Measurements from ENCODE around the gene FREM3. TPM values are rescaled to one million over a fixed set of nuclear protein-coding genes. Genes with fewer than 3 reads are reported as not detected.

FREM3 gene
- not detected for polyA plus RNA-seq (2013, experiment 1 of 2)
- polyA plus RNA-seq (2013, experiment 2 of 2), result not detected

- H4K91ac ChIP-seq (ENCODE audit: low read depth, low read length, poor library complexity), result no peak within 1 kb of the TSS
- peak; percentile 20 for DNase-seq (ENCODE audit: low spot score)
- no CpG with 5 or more reads among the region's 64 CpGs for WGBS, 2 donors (ENCODE audit: extremely low coverage in 2 of 2, insufficient read length in 2 of 2, insufficient replicate concordance in 1 of 2)
Measured at GRCh38 chr4:143700416-143701352, at the start of gene FREM3. FREM3 (minus strand) TSS chr4:143700675; CDS start chr4:143700675, 0 bp downstream.

GRCh38 chr4:143745874-143746273 lies 45.4 kb upstream of the FREM3 start:
- Histone ChIP-seq H3K23ac (ENCODE audit: low read depth, low read length, poor library complexity) (no peak overlapping the region), H3K27ac (replicated peaks; ENCODE audit: low read length) (no peak overlapping the region), H3K4me3 (ENCODE audit: low read length in 2 of 2) (no peak overlapping the region)

More at GRCh38 chr4:143700416-143701352, at the start of gene FREM3:
- no peaks in the 10 kb centered on the region for H3K36me3 ChIP-seq (replicated peaks in 1 of 2; ENCODE audit: control insufficient read depth in 2 of 2, insufficient read depth in 2 of 2, low read length in 2 of 2)
- H3K9ac ChIP-seq (ENCODE audit: low read depth, low read length, poor library complexity), result peak within 1 kb of the TSS; percentile 24
- H3K79me1 ChIP-seq (ENCODE audit: low read depth, low read length), result no peaks in the 10 kb centered on the region
- H3K27ac ChIP-seq (replicated peaks; ENCODE audit: low read length), result no peak within 1 kb of the TSS
- H3K4me2 ChIP-seq (ENCODE audit: insufficient read depth, low read length, poor library complexity, severe bottlenecking), result peak within 1 kb of the TSS; percentile 88
- no peak within 1 kb of the TSS for H2BK120ac ChIP-seq (ENCODE audit: low read depth, low read length)
- H3K23ac ChIP-seq (ENCODE audit: low read depth, low read length, poor library complexity), result peak within 1 kb of the TSS; percentile 70
- H2BK5ac ChIP-seq (ENCODE audit: low read length), result no peak within 1 kb of the TSS
- no peak within 1 kb of the TSS for H3K4ac ChIP-seq (ENCODE audit: low read length)
- H2BK15ac ChIP-seq (ENCODE audit: low read length), result no peak within 1 kb of the TSS
- peak within 1 kb of the TSS; percentile 97 for H3K14ac ChIP-seq (ENCODE audit: low read length)
- H4K8ac ChIP-seq (ENCODE audit: low read depth, low read length), result no peak within 1 kb of the TSS
- H3K27me3 ChIP-seq (ENCODE audit: control insufficient read depth in 3 of 3, insufficient read depth in 3 of 3, low read depth in 1 of 3, low read length in 3 of 3), result peaks cover 13 to 61% (median 36%) of the 10 kb centered on the region in 3 experiments
- peaks cover 0 to 10% of the 10 kb centered on the region in 2 donors for H3K9me3 ChIP-seq (replicated peaks in 1 of 2; ENCODE audit: control insufficient read depth in 2 of 2, insufficient read depth in 1 of 2, low read depth in 1 of 2, low read length in 2 of 2)
- H3K4me1 ChIP-seq (ENCODE audit: control insufficient read depth in 2 of 2, insufficient read depth in 1 of 2, low read depth in 1 of 2, low read length in 2 of 2), result peaks cover 0 to 6% of the 10 kb centered on the region in 2 donors
- H3K18ac ChIP-seq (ENCODE audit: low read length), result peak within 1 kb of the TSS; percentile 69
- H3K4me3 ChIP-seq (ENCODE audit: low read length in 2 of 2), result peak within 1 kb of the TSS in 1 of 2 donors; percentile 74
- H2BK12ac ChIP-seq (ENCODE audit: low read length), result no peak within 1 kb of the TSS
- peak within 1 kb of the TSS; percentile 26 for H2AK5ac ChIP-seq (ENCODE audit: low read depth, low read length)
- H2AFZ ChIP-seq (ENCODE audit: low read length), result peak within 1 kb of the TSS; percentile 84

DNA sequence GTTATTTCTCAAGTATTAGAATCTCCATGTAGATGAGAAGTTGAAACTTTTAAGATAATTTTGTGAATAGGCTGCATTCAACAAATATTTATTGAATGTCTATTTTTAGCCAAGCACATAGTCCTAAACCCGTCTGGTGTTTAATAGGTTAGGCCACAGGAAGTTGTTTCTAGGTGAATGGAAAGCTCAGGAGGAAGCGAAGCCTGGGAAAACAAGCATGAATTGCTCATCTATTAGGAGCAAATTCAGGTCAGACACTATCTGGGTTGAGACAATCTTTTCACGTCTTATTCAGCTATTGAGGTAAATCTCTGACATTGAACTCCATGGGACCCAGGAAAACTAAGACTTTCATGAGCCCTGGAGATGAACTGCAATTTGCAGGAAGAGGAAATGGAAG lies 43.1 kb upstream of the FREM3 start:
- Histone ChIP-seq H3K4ac (ENCODE audit: low read length) (no peak overlapping the region), H3K4me2 (ENCODE audit: insufficient read depth, low read length, poor library complexity, severe bottlenecking) (no peak overlapping the region), H2BK12ac (ENCODE audit: low read length) (no peak overlapping the region), H2BK120ac (ENCODE audit: low read depth, low read length) (no peak overlapping the region), H3K79me1 (ENCODE audit: low read depth, low read length) (no peaks in the 10 kb centered on the region), H4K91ac (ENCODE audit: low read depth, low read length, poor library complexity) (no peak overlapping the region), H3K27me3 (ENCODE audit: control insufficient read depth in 3 of 3, insufficient read depth in 3 of 3, low read depth in 1 of 3, low read length in 3 of 3) (no peaks in the 10 kb centered on the region), H3K4me3 (ENCODE audit: low read length in 2 of 2) (no peak overlapping the region), H2BK5ac (ENCODE audit: low read length) (no peak overlapping the region), H2AK5ac (ENCODE audit: low read depth, low read length) (no peak overlapping the region), H3K18ac (ENCODE audit: low read length) (no peak overlapping the region), H3K27ac (replicated peaks; ENCODE audit: low read length) (no peak overlapping the region), H2BK15ac (ENCODE audit: low read length) (no peak overlapping the region), H3K4me1 (ENCODE audit: control insufficient read depth in 2 of 2, insufficient read depth in 1 of 2, low read depth in 1 of 2, low read length in 2 of 2) (no peaks in the 10 kb centered on the region), H3K36me3 (replicated peaks in 1 of 2; ENCODE audit: control insufficient read depth in 2 of 2, insufficient read depth in 2 of 2, low read length in 2 of 2) (no peaks in the 10 kb centered on the region), H4K8ac (ENCODE audit: low read depth, low read length) (no peak overlapping the region), H3K23ac (ENCODE audit: low read depth, low read length, poor library complexity) (no peak overlapping the region), H2AFZ (ENCODE audit: low read length) (no peak overlapping the region), H3K9me3 (replicated peaks in 1 of 2; ENCODE audit: control insufficient read depth in 2 of 2, insufficient read depth in 1 of 2, low read depth in 1 of 2, low read length in 2 of 2) (no peaks in the 10 kb centered on the region), H3K9ac (ENCODE audit: low read depth, low read length, poor library complexity) (no peak overlapping the region), H3K14ac (ENCODE audit: low read length) (no peak overlapping the region)
- DNase-seq (ENCODE audit: low spot score), result no peak
- no CpG with 5 or more reads among the region's 3 CpGs for WGBS, 2 donors (ENCODE audit: extremely low coverage in 2 of 2, insufficient read length in 2 of 2, insufficient replicate concordance in 1 of 2)

More at GRCh38 chr4:143745874-143746273, 45.4 kb upstream of the FREM3 start:
- no peak overlapping the region for H2BK120ac ChIP-seq (ENCODE audit: low read depth, low read length)
- no peak for DNase-seq (ENCODE audit: low spot score)
- no peak overlapping the region for H4K8ac ChIP-seq (ENCODE audit: low read depth, low read length)
- H3K36me3 ChIP-seq (replicated peaks in 1 of 2; ENCODE audit: control insufficient read depth in 2 of 2, insufficient read depth in 2 of 2, low read length in 2 of 2), result no peaks in the 10 kb centered on the region
- no peak overlapping the region for H3K4ac ChIP-seq (ENCODE audit: low read length)
- no peak overlapping the region for H3K9ac ChIP-seq (ENCODE audit: low read depth, low read length, poor library complexity)
- H3K9me3 ChIP-seq (replicated peaks in 1 of 2; ENCODE audit: control insufficient read depth in 2 of 2, insufficient read depth in 1 of 2, low read depth in 1 of 2, low read length in 2 of 2), result no peaks in the 10 kb centered on the region
- no peak overlapping the region for H2AFZ ChIP-seq (ENCODE audit: low read length)
- H3K18ac ChIP-seq (ENCODE audit: low read length), result no peak overlapping the region
- no peaks in the 10 kb centered on the region for H3K4me1 ChIP-seq (ENCODE audit: control insufficient read depth in 2 of 2, insufficient read depth in 1 of 2, low read depth in 1 of 2, low read length in 2 of 2)
- H3K27me3 ChIP-seq (ENCODE audit: control insufficient read depth in 3 of 3, insufficient read depth in 3 of 3, low read depth in 1 of 3, low read length in 3 of 3), result no peaks in the 10 kb centered on the region
- H3K4me2 ChIP-seq (ENCODE audit: insufficient read depth, low read length, poor library complexity, severe bottlenecking), result no peak overlapping the region
- no peak overlapping the region for H2BK15ac ChIP-seq (ENCODE audit: low read length)
- no peak overlapping the region for H2BK5ac ChIP-seq (ENCODE audit: low read length)
- no peaks in the 10 kb centered on the region for H3K79me1 ChIP-seq (ENCODE audit: low read depth, low read length)
- H2BK12ac ChIP-seq (ENCODE audit: low read length), result no peak overlapping the region
- H3K14ac ChIP-seq (ENCODE audit: low read length), result no peak overlapping the region
- H4K91ac ChIP-seq (ENCODE audit: low read depth, low read length, poor library complexity), result no peak overlapping the region
- no peak overlapping the region for H2AK5ac ChIP-seq (ENCODE audit: low read depth, low read length)

- H2BK5ac ChIP-seq (ENCODE audit: low read length), result no peak overlapping the region
- H3K14ac ChIP-seq (ENCODE audit: low read length), result no peak overlapping the region
- no peaks in the 10 kb centered on the region for H3K36me3 ChIP-seq (replicated peaks in 1 of 2; ENCODE audit: control insufficient read depth in 2 of 2, insufficient read depth in 2 of 2, low read length in 2 of 2)
- no peak overlapping the region for H2BK120ac ChIP-seq (ENCODE audit: low read depth, low read length)
- H3K23ac ChIP-seq (ENCODE audit: low read depth, low read length, poor library complexity), result no peak overlapping the region
- H4K8ac ChIP-seq (ENCODE audit: low read depth, low read length), result no peak overlapping the region
- no peak overlapping the region for H3K4ac ChIP-seq (ENCODE audit: low read length)
- DNase-seq (ENCODE audit: low spot score), result no peak
- H3K27me3 ChIP-seq (ENCODE audit: control insufficient read depth in 3 of 3, insufficient read depth in 3 of 3, low read depth in 1 of 3, low read length in 3 of 3), result no peaks in the 10 kb centered on the region
- no peaks in the 10 kb centered on the region for H3K79me1 ChIP-seq (ENCODE audit: low read depth, low read length)
- H3K4me1 ChIP-seq (ENCODE audit: control insufficient read depth in 2 of 2, insufficient read depth in 1 of 2, low read depth in 1 of 2, low read length in 2 of 2), result no peaks in the 10 kb centered on the region
- no peak overlapping the region for H3K9ac ChIP-seq (ENCODE audit: low read depth, low read length, poor library complexity)
- H4K91ac ChIP-seq (ENCODE audit: low read depth, low read length, poor library complexity), result no peak overlapping the region
- no peak overlapping the region for H2AK5ac ChIP-seq (ENCODE audit: low read depth, low read length)
- H2BK15ac ChIP-seq (ENCODE audit: low read length), result no peak overlapping the region
- H3K4me3 ChIP-seq (ENCODE audit: low read length in 2 of 2), result no peak overlapping the region
- no peak overlapping the region for H3K4me2 ChIP-seq (ENCODE audit: insufficient read depth, low read length, poor library complexity, severe bottlenecking)
- H3K27ac ChIP-seq (replicated peaks; ENCODE audit: low read length), result no peak overlapping the region
- no CpG with 5 or more reads among the region's 2 CpGs for WGBS, 2 donors (ENCODE audit: extremely low coverage in 2 of 2, insufficient read length in 2 of 2, insufficient replicate concordance in 1 of 2)
- no peaks in the 10 kb centered on the region for H3K9me3 ChIP-seq (replicated peaks in 1 of 2; ENCODE audit: control insufficient read depth in 2 of 2, insufficient read depth in 1 of 2, low read depth in 1 of 2, low read length in 2 of 2)
- no peak overlapping the region for H2BK12ac ChIP-seq (ENCODE audit: low read length)
- no peak overlapping the region for H2AFZ ChIP-seq (ENCODE audit: low read length)
- no peak overlapping the region for H3K18ac ChIP-seq (ENCODE audit: low read length)
Measured at GRCh38 chr4:143742834-143743233, 42.4 kb upstream of the FREM3 start.

Data from neuronal stem cell (in vitro differentiated cells).